HT-29 (cell line): ENCODE results near the gene ATP6V0A4. TPM values are rescaled to one million over a fixed set of nuclear protein-coding genes. Genes with fewer than 3 reads are reported as not detected.

Source experiments
- DNase-seq: peaks from one replicate; pipeline ENCODE4 v3.0.0-alpha.2; 2015; ENCODE audit warnings: low spot score
- total RNA-seq: library from RNA; depleted of rRNA; stranded (reverse); fragments of >200 nt; shearing (Covaris generic); gene quantifications from 2 replicates; pipeline ENCODE4 v1.2.3, GENCODE V29; 2014; rRNA removed

The ATP6V0A4 gene
- total RNA-seq, 1 experiment from 2014 or later: not detected

- no peak for DNase-seq
Observed at GRCh38 chr7:138662991-138663320, 135.0 kb downstream of the ATP6V0A4 start.

- DNase-seq: no peak
Observed at GRCh38 chr7:138662076-138662990, 135.7 kb downstream of the ATP6V0A4 start.

- no peak for DNase-seq
Observed at GRCh38 chr7:138661069-138661635, 136.8 kb downstream of the ATP6V0A4 start.

GRCh38 chr7:138658889-138659288 lies 139.1 kb downstream of the ATP6V0A4 start:
- no peak for DNase-seq

GRCh38 chr7:138657854-138658386 lies 140.1 kb downstream of the ATP6V0A4 start:
- DNase-seq: no peak

GRCh38 chr7:138656952-138657351 lies 141.0 kb downstream of the ATP6V0A4 start:
- no peak for DNase-seq

Other genes with a start within 250 kb of the ATP6V0A4 start
- gene SVOPL, start 96.8 kb downstream of the ATP6V0A4 start, total RNA-seq: not detected in 2 replicates
- not detected in 2 replicates for gene TMEM213, start 202 bp downstream of the ATP6V0A4 start, total RNA-seq
- gene KIAA1549, start 183.2 kb upstream of the ATP6V0A4 start, total RNA-seq: 0.26 and 0.38 TPM in 2 replicates
- 11.6 and 13.1 TPM in 2 replicates for gene ZC3HAV1L, start 237.8 kb upstream of the ATP6V0A4 start, total RNA-seq